Left lung (tissue), 10 donors: ENCODE data around the gene SQSTM1. TPM values are rescaled to one million over a fixed set of nuclear protein-coding genes. Genes with fewer than 3 reads are reported as not detected.
A peak's percentile ranks its signal among the peaks of the same experiment; 100 is the strongest.

Experiments
- ATAC-seq: fragments of 200-7000 bp; cut with Tn5 transposase; one replicate; pipeline ENCODE4 v1.9.1; 2020; ENCODE audit warnings: moderate library complexity
- DNase-seq, 4 donors: peaks; one replicate each; pipeline ENCODE4 v3.0.0-alpha.2; 2013 to 2020
- H3K27ac ChIP-seq, 2 donors: fragments of 200-600 bp; sonication (generic) in 1 of 2; one replicate each; pipeline versions ENCODE4 v1.5.0 to v1.8.0; 2020 to 2021
- H3K27me3 ChIP-seq, 2 donors: fragments of 200-600 bp; sonication (generic) in 1 of 2; one replicate each; pipeline versions ENCODE4 v1.5.0 to v1.8.0; 2020 to 2021
- H3K36me3 ChIP-seq, 2 donors: fragments of 200-600 bp; sonication (generic) in 1 of 2; one replicate each; pipeline versions ENCODE4 v1.5.0 to v1.8.0; 2020 to 2021
- H3K4me1 ChIP-seq, 2 donors: fragments of 200-600 bp; one replicate each; pipeline ENCODE4 v1.8.0; 2021
- H3K4me3 ChIP-seq, 2 donors: fragments of 200-600 bp; sonication (generic) in 1 of 2; one replicate each; pipeline versions ENCODE4 v1.5.0 to v1.8.0; 2020 to 2021; ENCODE audit warnings: mild to moderate bottlenecking in 1 of 2
- H3K9me3 ChIP-seq, 2 donors: fragments of 200-600 bp; sonication (generic) in 1 of 2; one replicate each; pipeline versions ENCODE4 v1.5.0 to v1.8.0; 2020 to 2021
- intact Hi-C, 2 donors: fragments of 100-400 bp; cut with DNase I; formaldehyde crosslinking; loops; one replicate each; pipeline versions ENCODE4 v1.11.2 to v1.14.2; 2022
- polyA plus RNA-seq, 6 donors: library from polyadenylated mRNA; unstranded; fragments of 120-200 nt; gene quantifications; one replicate each; pipeline ENCODE4 v1.2.1, GENCODE V29; 2013; ENCODE audit not compliant: insufficient read length in 6 of 6
- total RNA-seq, 2 donors: library from RNA; stranded (reverse); fragmentation: NEBNext Ultra II Directional; extraction: Animal tissue kit (Norgen Biotek cat#: 25700); gene quantifications; one replicate each; pipeline ENCODE4 v1.2.1, GENCODE V29; 2021
- TF ChIP-seq, protein P1 (sequence below), 2 donors: fragments of 200-600 bp; sonication (generic) in 1 of 2; IDR thresholded peaks; one replicate each; pipeline versions ENCODE4 v1.5.0 to v1.8.0; 2021; ENCODE audit warnings: antibody characterized with exemption in 2 of 2
- donor health status: DM: no; HTN: yes; CAD: no.
- donor health status: DM: no; HTN: no; CAD: no.

The SQSTM1 gene
- total and polyA plus RNA-seq, 8 donors = 78.2 to 637 (median 95.6) TPM

DNA sequence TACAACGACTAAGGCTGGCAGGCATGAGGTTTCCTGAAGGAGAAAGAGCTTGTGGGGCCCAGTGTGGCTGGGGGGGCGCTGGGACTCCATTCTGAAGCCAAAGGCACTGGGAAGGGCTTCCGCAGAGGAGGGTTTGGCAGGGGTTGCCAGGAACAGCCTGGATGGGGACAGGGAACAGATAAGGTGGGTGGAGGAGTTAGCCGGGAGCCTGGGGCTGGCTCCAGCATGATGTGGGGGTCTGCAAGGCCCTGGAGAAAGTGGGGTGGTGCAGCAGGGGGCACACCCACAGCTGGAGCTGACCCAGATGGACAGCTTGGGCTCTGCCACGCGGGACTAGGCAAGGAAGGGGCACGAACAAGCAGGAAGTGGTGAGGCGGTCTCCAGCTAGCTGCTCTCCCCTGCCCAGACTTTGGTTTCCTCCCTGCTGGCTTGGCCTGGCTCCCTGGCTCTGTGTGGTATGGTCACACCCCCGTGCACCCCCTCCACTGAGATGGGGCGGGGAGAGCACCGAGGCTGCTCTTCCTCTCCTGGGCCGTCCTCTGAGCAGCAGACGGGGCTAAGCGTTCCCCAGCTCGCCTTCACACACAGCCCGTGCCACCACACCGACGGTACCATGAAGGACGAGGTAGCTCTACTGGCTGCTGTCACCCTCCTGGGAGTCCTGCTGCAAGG is 27.1 kb upstream of the SQSTM1 start, which contains the start of gene LTC4S:
TSS of gene LTC4S (plus strand) at position 519 of the 672 bp plus-strand sequence. CDS start at position 614, 95 bp downstream.
- TF ChIP-seq, protein P1, sequence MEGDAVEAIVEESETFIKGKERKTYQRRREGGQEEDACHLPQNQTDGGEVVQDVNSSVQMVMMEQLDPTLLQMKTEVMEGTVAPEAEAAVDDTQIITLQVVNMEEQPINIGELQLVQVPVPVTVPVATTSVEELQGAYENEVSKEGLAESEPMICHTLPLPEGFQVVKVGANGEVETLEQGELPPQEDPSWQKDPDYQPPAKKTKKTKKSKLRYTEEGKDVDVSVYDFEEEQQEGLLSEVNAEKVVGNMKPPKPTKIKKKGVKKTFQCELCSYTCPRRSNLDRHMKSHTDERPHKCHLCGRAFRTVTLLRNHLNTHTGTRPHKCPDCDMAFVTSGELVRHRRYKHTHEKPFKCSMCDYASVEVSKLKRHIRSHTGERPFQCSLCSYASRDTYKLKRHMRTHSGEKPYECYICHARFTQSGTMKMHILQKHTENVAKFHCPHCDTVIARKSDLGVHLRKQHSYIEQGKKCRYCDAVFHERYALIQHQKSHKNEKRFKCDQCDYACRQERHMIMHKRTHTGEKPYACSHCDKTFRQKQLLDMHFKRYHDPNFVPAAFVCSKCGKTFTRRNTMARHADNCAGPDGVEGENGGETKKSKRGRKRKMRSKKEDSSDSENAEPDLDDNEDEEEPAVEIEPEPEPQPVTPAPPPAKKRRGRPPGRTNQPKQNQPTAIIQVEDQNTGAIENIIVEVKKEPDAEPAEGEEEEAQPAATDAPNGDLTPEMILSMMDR (IDR thresholded peaks at IDR 0.05) = no peak
- peak in 3 of 4 donors; percentile 70 to 87 (median 85) for DNase-seq
- intact Hi-C loops = no loop called here
- peak; percentile 31 for ATAC-seq
- peaks cover 0 to 18% of the 10 kb centered on the region in 2 donors for H3K36me3 ChIP-seq
- peaks cover 37 to 59% of the 10 kb centered on the region in 2 donors for H3K4me1 ChIP-seq
- H3K27me3 ChIP-seq = no peaks in the 10 kb centered on the region
- peak within 1 kb of the TSS; percentile 65 to 66 for H3K4me3 ChIP-seq
- H3K9me3 ChIP-seq = no peaks in the 10 kb centered on the region
- H3K27ac ChIP-seq = peak within 1 kb of the TSS; percentile 83 to 89

DNA sequence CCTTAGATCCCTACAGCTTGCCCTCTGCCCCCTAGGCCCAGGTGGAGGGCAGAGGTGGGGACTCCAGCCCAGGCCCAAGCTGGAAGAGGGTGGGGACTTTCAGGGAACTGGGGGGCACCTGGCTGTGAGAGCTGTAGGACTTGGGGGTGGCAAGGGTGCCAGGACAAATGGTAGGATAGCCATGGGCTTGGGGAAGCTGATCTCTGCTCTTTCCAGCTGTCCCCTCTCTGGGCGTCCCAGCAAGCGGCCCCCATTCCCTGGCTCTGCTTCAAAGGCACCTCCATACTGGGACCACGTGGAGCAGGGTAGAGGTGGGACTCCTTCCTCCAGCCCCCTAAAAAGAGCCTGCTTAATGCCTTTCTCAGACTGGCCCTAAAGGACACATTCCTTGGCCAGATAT is 26.5 kb upstream of the SQSTM1 start:
- Histone ChIP-seq H3K4me3 (peak overlapping the region in 1 of 2 donors; percentile 65), H3K27me3 (no peaks in the 10 kb centered on the region), H3K36me3 (peaks cover 0 to 23% of the 10 kb centered on the region in 2 donors), H3K4me1 (peaks cover 37 to 59% of the 10 kb centered on the region in 2 donors), H3K27ac (peak overlapping the region; percentile 83), H3K9me3 (no peaks in the 10 kb centered on the region)
- intact Hi-C loops = no loop called here
- TF ChIP-seq, protein P1 (IDR thresholded peaks at IDR 0.05) = no peak
- ATAC-seq (no peak), DNase-seq (peak in 1 of 4 donors; percentile 25)

DNA sequence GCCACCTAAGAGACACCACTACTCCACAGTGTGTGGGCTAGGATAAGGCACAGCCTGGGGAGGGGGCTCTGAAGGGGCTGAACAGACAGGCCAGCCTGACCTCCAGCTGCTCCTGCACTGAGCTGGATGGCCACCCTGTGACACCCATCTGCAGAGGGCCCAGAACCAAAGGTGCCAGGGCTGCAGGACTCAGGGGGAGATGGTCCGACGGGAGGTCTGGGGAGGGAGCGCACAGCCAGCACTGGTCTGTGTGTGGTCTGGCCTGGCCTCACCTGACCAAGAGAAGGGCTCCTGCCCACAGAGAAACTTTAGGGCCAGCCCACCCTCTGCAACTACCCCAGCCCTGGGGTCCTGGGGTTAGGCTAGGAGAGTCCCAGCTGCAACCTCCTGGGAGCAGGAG is 26.1 kb upstream of the SQSTM1 start:
- H3K4me3 ChIP-seq = peak overlapping the region; percentile 65 to 66
- H3K36me3 ChIP-seq = peaks cover 0 to 27% of the 10 kb centered on the region in 2 donors
- no peaks in the 10 kb centered on the region for H3K9me3 ChIP-seq
- TF ChIP-seq, protein P1 (IDR thresholded peaks at IDR 0.05) = no peak
- H3K4me1 ChIP-seq = peaks cover 37 to 59% of the 10 kb centered on the region in 2 donors
- intact Hi-C loops = no loop called here
- no peaks in the 10 kb centered on the region for H3K27me3 ChIP-seq
- peak overlapping the region; percentile 83 to 89 for H3K27ac ChIP-seq
- DNase-seq (peak in 1 of 4 donors; percentile 54), ATAC-seq (no peak)

DNA sequence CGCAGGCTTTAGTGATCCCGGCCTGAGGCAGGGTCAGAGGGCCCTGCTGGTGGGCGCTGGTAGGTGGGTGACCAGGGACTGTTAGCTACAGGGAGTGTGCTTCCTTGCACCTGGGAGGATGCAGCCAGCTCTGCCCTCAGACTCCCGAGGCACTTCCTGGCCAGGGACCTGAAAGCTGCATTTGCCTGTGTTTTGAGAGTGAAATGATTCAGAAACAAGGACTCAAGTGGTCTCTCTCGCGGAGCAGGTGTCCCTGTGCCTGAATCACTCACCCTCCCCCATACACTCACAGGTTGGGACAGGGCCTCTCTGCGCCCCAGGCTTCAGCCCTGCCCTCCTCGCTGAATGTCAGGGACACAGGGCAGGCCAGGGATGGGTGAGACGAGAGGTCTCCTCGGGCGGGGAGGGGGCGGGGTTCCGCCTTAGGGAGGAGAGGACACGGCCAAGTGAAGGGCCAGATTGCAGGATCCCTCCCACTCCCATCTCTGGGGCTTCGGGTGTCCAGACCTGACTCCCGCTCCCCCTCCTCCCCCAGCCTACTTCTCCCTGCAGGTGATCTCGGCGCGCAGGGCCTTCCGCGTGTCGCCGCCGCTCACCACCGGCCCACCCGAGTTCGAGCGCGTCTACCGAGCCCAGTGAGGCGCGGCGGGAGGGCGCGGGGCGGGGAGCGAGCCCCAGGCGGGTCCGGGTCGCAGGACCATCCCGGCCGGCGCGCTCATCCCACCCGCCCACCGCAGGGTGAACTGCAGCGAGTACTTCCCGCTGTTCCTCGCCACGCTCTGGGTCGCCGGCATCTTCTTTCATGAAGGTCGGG is 25.4 kb upstream of the SQSTM1 start:
- intact Hi-C loops = loop anchor here in 1 of 2 donors (5.0 kb wide), 1 partner anchor 33 kb away; no protein-coding TSS in a partner anchor
- DNase-seq (peak in 2 of 4 donors; percentile 75 to 85), ATAC-seq (peak; percentile 54)
- H3K27me3 ChIP-seq = no peaks in the 10 kb centered on the region
- no peaks in the 10 kb centered on the region for H3K9me3 ChIP-seq
- peaks cover 37 to 59% of the 10 kb centered on the region in 2 donors for H3K4me1 ChIP-seq
- peak overlapping the region; percentile 65 to 66 for H3K4me3 ChIP-seq
- peak overlapping the region; percentile 83 to 89 for H3K27ac ChIP-seq
- TF ChIP-seq, protein P1 (IDR thresholded peaks at IDR 0.05) = no peak
- peaks cover 0 to 34% of the 10 kb centered on the region in 2 donors for H3K36me3 ChIP-seq
